Gastrocnemius medialis (tissue), 4 donors: ENCODE data around the gene DNAJC2.
"Not testable (repeated sequence)": the region's sequence is repeated elsewhere in the genome, so short reads cannot be mapped to it uniquely, and the experiment has no call there.

ENCODE experiments used
- CTCF ChIP-seq, 5 experiments: fragments of 450-650 bp in 3 of 5; fragments of 200-600 bp in 2 of 5; sonication (generic) in 2 of 5; IDR thresholded peaks in 4 of 5; conservative IDR thresholded peaks in 1 of 5; 1 replicate in 4 of 5; 2 replicates in 1 of 5; pipeline ENCODE4 v1.5.1; 2016 to 2019; ENCODE audit warnings: antibody characterized with exemption in 5 of 5, mild to moderate bottlenecking in 3 of 5, moderate library complexity in 3 of 5
- POLR2A ChIP-seq, 2 donors: fragments of 450-650 bp; IDR thresholded peaks; one replicate each; pipeline ENCODE4 v1.6.1; 2017; ENCODE audit warnings: antibody characterized with exemption in 2 of 2, mild to moderate bottlenecking in 2 of 2, moderate library complexity in 2 of 2

- not testable (repeated sequence) for TF ChIP-seq POLR2A (IDR thresholded peaks at IDR 0.05); CTCF (IDR thresholded peaks at IDR 0.05 in 4 of 5, conservative IDR thresholded peaks at IDR 0.05 in 1 of 5)
Measured at GRCh38 chr7:103282802-103283427, 61.7 kb downstream of the DNAJC2 start.
